Breast epithelium (tissue), 3 donors: ENCODE measurements around the gene PROSER1.

Experiments used
- CTCF ChIP-seq, 3 donors: fragments of 450-650 bp; IDR thresholded peaks; one replicate each; pipeline ENCODE4 v1.5.1; 2016 to 2017; ENCODE audit warnings: antibody characterized with exemption in 3 of 3, mild to moderate bottlenecking in 3 of 3, moderate library complexity in 3 of 3
- POLR2A ChIP-seq: fragments of 450-650 bp; IDR thresholded peaks from one replicate; pipeline ENCODE4 v1.6.1; 2016; ENCODE audit warnings: antibody characterized with exemption, mild to moderate bottlenecking, moderate library complexity
- POLR2AphosphoS5 ChIP-seq, 3 donors: sonication (generic); formaldehyde crosslinking; IDR thresholded peaks; one replicate each; pipeline ENCODE4 v1.6.1; 2017; ENCODE audit warnings: antibody characterized with exemption in 3 of 3

DNA sequence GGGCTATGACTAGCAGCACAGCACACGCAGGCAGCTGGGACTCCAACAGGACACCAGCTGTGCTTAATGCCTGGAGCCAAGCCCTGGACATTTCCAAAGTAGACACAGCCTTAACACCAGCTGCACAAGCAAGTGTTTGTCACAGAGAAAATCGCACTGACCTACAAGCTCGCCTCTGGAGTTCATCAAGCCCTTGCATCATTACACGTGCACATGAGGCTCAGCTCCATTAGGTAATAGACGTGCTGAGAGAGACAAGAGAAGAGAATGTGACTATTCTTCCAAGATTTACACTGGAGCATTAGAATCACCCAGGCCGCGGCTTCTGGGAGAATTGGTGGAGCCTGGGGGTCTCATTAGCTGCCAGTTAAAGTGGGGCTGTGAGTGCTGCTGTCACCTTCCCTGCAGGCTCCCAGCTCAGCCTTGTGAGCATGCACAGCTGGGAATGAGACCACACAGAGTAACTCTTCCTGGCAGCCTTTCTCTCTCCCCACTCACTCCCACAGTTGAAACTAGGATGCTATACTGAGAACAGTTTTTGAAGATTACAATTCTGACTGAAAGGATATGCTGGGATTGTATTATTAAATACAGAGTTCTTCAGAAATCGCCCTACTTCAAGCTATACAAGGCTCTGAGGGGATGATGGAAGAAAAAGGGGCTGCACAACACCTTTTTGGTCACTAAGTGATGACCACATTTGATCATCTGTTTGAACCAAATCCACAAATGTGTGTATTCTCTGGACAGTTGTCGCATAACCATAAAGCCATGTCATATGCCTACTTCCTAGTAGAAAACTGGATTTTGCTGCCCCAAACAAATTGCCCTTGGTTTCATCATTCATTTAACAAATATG is 57.8 kb downstream of the PROSER1 start:
- TF ChIP-seq CTCF (IDR thresholded peaks at IDR 0.05), result no peak
- no peak for TF ChIP-seq POLR2A
- no peak for TF ChIP-seq POLR2AphosphoS5 (IDR thresholded peaks at IDR 0.05)
